HG02678 (cell line): Measurements from ENCODE around the gene SLC16A13.
"Not testable (repeated sequence)": the region's sequence is repeated elsewhere in the genome, so short reads cannot be mapped to it uniquely, and the experiment has no call there.

Experiments used
- ATAC-seq: cut with Tn5 transposase; IDR thresholded peaks from one replicate; pipeline ENCODE4 v1.9.1; 2021; ENCODE audit warnings: mild to moderate bottlenecking, moderate library complexity; ENCODE audit not compliant: unreplicated experiment

The SLC16A13 gene, protein sequence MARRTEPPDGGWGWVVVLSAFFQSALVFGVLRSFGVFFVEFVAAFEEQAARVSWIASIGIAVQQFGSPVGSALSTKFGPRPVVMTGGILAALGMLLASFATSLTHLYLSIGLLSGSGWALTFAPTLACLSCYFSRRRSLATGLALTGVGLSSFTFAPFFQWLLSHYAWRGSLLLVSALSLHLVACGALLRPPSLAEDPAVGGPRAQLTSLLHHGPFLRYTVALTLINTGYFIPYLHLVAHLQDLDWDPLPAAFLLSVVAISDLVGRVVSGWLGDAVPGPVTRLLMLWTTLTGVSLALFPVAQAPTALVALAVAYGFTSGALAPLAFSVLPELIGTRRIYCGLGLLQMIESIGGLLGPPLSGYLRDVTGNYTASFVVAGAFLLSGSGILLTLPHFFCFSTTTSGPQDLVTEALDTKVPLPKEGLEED

DNA sequence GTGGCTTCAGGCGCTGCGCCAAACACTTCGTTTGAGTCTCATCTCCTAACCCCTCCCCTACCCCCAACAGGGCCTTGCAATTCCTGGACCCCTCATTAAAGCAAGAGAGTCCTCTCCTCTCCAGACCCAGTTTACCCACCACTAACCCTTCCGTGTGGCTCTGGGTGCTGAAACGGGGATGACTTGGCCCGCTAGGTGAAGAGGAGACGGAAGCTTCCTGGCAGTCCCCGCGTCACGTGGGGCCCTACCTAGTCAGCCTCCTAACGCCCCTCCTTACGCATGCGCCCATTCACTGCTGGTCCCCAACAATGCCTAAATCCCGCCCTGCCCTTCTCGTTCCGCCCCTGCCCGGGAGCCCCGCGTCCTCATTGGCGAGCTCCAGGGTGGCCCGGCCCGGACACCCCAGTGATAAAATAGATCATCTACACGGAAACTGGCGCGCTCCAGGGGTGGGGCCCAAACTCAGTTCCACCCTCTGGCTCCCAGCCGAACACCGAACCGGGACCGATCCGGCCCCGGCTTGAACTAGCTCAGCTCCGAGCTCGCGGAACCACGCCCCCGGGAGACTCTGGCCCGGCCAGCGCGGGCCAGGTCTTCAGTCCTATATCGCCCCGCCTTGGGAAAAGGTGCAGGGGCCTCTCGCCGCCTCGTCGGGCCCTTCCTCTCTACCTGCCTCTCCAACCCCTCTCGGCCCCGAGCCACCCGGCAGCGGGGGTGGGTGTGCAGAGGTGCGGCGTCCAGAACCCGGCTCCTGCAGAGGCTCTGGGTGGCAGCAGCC lies at the start of gene SLC16A13:
SLC16A13 (plus strand) TSS at position 425 of the 778 bp plus-strand sequence. CDS start 368 bp downstream, outside the sequence.
- ATAC-seq: peak; percentile 93

DNA sequence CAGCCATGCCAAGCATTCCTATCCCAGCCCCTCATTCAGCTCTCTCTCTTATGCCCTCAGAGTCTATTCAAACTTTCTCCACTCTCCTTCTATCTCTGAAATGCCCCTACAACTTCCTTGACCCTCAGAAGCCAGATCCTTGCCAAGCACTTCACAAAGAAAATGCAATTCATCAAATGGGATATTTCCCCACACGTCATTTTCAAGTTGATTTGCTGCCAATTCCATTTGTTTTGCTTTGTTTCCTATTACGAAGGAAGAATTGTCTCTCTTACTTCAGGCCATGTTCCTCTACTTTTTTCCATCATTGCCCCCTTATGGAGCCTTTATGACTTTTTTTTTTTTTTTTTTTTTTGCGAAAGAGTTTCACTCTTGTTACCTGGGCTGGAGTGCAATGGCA lies 49.1 kb upstream of the SLC16A13 start:
- ATAC-seq: no peak

DNA sequence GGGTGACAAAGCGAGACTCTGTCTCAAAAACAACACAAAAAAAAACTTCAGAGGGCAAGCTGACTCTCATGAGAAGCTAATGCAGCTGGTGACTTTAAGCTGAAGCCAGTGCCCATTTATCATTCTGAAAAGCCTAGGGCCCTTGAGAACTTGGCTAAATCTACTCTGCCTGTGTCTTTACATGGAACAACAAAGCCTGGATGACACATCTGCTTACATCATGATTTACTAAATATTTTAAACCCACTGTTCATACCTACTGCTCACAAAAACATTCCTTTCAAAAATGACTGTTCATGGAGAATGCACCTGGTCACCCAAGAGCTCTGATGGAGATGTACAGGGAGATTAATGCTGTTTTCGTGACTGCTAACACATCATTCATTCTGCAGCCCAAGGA lies 46.0 kb upstream of the SLC16A13 start:
- no peak for ATAC-seq

DNA sequence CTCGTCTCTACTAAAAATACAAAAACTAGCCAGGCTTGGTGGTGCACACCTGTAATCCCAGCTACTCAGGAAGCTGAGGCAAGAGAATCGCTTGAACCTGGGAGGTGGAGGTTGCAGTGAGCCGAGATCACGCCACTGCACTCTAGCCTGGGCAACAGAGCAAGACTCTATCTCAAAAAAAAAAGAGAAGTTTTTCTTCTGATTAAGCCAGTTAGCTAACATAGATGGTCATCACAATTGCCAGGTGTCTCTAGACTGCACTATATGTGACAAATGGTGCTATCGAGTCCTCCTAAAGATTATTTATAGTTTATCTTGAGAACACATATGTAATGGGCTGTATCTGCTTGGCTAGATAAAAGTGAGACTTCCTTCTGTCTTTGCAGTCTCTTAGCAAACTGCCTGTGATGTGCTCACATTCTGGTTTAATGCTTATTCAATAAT lies 42.2 kb upstream of the SLC16A13 start:
- ATAC-seq: not testable (repeated sequence)

DNA sequence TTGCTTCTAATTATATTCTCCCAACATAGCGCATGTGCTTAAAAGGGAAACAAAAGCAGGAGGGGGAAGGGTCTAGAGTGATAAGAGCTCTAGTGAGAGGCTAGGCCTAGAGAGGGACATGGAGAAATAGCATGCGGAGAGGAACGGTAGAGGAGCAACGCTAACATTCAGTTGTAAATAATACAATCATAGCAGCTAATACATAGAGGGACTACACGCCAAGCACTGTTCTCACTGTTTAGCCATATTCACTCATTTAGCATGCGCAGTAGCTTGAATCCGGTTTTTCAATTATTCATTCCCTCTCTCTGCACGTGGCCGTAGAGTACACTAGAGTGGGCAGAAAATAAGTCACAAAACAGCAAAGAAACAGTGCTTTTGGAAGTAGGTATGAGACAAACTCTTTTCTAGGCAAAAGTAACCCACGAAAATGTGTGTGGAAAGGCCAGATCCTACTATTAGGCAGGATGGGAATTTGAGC lies 41.7 kb upstream of the SLC16A13 start:
- ATAC-seq: no peak

DNA sequence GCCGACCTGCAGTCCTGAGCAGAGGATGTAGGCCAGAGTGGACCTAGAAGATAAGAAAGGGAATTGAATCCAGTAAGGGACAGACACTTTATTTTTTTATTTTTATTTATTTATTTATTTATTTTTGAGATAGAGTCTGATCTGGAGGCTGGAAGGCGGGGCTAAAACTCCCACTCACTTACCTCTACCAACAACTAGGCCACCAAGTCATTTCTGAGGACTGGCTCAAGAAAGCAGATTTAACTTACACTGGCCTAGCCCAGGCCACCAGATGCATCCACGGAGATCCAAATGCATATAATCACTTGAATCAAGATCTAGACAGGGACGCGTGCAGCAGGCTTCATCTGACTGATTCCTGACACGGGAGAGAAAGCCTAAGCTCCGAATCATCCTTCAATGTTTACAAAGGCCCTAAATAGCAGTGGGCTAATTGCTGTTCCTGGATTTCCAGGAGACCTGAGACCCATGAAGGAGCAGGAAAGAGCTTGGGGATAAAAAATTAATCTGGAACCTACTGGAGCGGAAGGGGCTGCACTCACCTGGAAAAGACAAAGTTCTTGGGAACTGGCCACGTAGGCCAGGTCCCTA lies 41.1 kb upstream of the SLC16A13 start:
- ATAC-seq: no peak

DNA sequence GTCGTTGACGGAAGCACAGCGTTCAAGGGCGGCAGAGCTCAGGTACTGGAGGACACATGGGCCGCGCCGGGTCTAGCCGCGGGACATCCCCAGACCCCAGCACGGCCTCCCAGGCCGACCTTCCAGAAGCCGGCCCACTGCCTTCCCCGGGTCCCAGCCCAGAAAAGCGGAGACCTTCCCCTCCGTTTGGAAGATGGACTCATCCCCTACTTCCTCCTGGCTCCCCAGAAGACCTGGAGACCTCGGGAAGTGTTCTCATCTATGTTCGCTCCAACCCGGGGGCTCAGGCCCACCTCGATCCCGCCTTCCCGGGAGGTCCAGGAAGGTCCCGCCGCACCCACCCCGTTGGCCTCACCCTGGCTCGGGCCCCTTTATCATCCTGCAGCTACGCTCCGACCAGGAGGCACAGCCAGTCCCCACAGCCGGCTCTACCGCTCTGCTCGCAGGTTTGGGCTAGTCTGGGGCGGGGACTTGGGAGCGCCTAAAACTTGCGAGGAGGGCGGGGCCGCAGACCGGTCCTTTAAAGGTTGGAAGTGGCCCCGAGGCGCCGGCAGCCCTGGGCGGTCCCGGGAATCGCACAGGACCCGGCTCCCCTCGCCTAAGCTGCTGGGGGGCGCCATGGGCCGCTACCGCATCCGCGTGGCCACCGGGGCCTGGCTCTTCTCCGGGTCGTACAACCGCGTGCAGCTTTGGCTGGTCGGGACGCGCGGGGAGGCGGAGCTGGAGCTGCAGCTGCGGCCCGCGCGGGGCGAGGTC lies 40.1 kb upstream of the SLC16A13 start, which contains the start of gene ALOX12:
ALOX12 (plus strand) TSS at position 550 of the 756 bp plus-strand sequence; CDS start at position 619, 69 bp downstream.
- ATAC-seq: no peak

DNA sequence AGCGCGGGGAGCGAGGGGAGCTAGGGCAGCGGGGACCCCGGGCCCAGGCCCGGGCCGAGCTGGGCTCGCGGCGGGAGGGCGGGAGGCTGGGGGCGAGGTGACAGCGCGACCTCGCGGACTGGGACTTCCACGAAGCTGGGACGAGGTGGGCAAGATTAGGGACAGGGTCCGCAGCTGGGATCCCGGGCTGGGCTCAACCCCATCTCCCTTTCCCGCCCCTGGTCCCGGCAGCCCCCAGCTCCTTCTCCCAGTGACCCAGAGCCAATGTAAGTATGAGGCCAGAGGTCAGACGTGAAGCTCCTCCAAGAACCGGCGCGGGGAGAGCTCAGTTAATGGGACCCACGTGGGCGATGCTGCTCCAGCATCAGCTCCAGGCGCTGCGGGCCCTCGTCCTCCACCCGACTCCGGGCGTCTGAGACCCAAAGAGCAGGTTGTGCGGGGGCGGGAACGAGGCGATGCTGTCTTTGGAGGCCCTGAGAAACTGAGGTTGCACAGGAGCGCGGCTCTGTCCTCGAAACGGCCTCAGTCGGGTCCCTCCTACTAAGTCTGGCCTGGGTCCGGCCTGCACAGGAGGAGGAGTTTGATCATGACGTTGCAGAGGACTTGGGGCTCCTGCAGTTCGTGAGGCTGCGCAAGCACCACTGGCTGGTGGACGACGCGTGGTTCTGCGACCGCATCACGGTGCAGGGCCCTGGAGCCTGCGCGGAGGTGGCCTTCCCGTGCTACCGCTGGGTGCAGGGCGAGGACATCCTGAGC lies 39.4 kb upstream of the SLC16A13 start:
- ATAC-seq: no peak

DNA sequence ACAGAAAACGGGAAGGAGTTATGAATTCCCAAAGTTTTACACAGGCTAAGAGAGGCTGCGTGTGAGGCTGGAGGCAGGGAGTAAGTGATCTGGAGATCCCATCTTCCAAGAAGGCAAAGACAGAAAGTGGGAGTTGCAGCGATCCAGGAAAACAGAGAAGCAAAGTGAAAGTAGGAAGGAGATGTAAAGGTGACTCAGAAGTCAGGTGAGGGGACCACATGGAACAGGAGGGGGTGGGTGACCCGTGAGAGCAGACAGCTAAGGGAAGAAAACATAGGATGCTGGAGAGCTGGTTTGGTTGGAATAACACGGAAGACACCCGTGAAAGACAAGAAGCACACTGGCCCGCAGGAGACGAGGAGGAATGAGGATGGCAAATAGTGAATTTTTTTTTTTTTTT lies 38.6 kb upstream of the SLC16A13 start:
- no peak for ATAC-seq

DNA sequence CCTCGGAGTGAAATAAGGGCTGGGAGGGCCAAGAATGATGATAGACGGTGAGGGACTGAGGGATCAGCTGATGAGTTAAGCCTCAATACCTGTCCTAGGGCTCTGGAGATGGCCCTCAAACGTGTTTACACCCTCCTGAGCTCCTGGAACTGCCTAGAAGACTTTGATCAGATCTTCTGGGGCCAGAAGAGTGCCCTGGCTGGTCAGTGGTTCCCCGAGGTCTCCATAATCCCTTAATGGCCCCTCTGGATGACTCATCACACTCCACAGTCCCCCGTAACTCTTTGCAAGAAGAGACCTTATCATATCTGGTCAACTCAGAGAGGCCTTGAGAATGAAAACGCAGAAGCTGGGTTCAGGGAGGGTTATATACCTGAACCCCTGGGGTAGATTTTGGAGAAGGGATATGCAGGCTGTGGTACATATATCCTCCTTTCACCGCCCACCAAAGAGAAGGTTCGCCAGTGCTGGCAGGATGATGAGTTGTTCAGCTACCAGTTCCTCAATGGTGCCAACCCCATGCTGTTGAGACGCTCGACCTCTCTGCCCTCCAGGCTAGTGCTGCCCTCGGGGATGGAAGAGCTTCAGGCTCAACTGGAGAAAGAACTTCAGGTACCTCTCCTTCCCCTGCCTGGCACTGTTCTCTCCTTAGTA lies 36.8 kb upstream of the SLC16A13 start:
- no peak for ATAC-seq

DNA sequence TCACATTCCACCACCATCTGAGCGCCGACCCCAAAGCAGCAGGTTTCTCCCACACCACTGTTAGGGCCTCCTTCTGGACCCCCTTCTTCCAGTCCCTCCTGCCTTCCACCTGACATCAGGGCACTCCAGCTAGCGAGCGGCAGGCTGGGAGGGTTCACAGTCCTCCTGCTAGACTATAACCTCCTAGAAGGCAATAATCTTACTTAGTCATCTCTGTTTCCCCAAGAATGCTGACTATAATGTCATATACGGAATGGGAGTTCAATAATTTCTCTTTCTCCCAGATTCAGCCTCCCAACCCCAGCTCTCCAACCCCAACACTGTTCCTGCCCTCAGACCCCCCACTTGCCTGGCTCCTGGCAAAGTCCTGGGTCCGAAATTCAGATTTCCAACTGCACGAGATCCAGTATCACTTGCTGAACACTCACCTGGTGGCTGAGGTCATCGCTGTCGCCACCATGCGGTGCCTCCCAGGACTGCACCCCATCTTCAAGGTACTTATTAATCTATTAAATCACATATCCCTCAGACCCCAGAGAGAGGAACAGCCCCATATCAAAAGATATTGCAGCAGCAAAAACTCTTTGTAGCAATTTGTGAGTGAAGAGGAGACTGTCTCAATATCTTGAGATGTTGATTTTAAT lies 34.4 kb upstream of the SLC16A13 start:
- no peak for ATAC-seq

DNA sequence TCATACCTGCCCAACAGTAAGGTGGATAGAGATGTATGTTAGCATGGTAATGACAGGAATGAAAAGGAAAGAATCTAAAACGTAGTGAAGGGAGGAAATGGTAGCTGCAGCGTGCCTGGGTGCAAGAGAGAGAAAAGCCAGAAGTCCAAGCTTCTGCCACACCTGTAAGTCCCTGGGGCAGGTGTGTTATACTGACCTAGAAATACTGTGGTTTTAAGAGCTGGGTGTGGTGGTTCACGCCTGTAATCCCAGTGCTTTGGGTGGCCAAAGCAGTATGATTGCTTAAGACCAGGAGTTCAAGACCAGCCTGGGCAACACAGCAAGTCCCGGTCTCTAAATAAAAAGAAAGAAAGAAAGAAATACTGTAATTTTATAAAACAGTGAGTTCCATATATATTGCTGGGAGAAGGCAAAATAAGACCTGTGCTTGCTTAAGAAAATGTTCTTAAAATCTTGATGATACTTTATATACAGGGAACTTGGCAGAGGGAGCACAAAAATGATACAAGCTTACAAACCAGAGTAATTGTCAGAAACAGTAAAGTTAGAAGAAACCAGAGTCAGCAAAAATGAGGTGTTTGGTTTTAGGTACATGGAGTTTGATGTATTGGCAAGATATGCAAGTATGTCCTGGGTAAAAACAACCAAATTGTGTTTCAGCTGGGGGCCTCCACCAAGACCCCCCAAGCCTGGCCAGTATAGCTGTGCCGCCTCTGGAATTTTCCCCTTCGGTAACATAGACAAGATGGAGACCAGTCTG lies 33.3 kb upstream of the SLC16A13 start:
- no peak for ATAC-seq

DNA sequence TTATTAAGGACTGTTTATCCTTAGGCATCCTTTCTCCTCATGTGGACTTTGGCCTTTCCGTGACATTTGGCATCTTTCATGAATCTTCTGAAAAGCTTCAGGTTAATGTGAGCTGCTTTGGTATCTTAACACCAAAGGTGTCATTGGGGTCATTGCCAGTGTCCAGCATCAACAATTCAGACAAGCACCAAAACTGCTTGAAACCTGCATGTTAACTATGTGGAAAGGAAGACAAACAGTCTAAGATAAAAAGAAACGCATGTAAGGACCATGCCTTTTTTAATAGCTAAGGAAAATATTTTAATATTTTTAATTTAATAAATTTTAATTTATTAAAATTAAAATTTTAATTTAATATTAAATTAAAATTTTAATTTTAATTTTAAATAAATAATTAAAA lies 32.1 kb upstream of the SLC16A13 start:
- no peak for ATAC-seq

DNA sequence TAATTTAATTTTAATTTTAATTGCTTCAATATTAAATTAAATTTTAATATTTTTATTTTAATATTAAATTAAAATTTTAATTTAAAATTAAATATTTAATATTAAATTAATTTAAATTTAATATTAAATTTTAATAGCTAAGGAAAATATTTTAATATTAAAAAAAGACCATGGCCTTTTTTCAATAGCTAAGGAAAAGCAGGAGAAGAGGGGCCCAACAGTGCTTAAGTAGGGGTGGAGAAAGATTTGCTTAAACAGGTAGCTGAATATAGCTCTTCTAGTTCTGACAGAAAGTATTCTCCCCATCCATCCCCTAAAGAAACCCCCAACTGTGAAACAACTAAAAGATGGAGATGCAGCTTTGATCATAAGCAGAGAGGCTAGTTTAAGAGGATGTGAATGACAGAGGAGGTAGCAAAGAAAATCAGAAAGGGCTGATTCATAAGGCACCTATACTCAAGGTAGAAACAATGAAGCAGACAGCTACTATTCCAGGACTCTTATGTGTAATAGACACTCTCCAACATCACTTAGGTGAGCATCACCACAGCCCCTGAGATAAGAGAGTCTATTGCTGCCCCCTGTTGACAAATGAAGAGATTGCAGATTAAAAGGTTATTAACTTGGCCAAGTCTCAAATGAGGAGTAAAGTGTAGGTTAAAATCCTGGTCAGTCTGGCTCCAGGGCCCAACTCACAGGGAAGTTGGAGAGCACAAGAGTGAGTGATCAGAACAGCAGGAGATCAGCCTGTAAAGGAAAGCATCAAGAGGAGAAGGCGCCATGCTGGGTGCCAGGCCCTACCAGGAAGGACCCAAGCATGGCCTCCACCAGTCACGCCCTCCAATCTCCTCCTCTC lies 31.2 kb upstream of the SLC16A13 start:
- no peak for ATAC-seq

DNA sequence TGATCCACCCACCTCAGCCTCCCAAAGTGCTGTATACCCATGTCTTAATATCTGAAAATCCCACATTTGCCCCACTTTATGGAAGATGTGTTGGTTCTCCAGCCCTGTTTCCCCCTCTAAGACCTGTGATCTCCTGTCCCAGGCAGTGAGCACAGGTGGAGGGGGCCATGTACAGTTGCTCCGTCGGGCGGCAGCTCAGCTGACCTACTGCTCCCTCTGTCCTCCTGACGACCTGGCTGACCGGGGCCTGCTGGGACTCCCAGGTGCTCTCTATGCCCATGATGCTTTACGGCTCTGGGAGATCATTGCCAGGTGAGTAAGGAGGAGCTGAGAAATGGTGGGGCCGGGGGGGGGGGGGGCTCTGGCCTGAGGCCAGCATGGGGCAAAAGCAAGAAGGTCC lies 30.1 kb upstream of the SLC16A13 start:
- ATAC-seq: no peak

DNA sequence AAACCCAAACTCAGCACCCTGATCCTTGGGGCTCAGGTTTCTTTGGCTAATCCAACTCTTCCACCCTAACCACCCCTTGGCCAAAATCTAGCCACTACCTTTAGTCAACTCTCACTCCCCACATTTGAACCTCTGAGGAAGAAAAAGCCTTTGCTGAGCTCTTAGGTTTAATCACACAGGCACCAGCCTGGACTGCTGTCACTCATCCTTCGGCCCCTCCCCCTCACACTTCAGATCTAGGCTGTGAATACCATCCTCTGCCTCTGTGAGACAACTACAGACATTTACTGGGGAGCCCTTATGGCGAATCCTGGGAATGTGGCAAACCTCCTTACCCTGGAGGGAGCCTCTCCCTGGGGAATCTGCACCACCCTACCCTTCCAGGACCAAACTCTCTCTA lies 28.7 kb upstream of the SLC16A13 start:
- no peak for ATAC-seq

DNA sequence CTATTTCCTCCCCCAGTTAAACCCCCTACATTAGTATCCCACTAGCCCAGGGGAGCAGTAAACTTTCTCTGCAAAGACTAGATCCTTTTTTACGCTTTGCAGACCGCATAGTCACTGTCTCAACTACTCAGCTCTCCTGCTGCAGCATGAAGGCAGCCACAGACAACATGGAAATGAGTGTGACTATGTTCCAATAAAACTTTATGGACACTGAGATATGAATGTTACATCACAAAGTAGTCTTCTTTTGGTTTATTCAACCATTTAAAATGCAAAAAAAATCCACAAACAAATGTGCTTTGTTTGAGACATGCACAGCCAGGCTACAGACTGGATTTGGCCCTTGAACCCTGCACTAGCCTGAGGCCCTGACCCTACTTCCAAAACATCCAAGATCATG lies 25.3 kb upstream of the SLC16A13 start:
- no peak for ATAC-seq
